Neutrophil (primary cell): ENCODE measurements around the gene RAP1GAP2.
"Not testable (repeated sequence)": the region's sequence is repeated elsewhere in the genome, so short reads cannot be mapped to it uniquely, and the experiment has no call there.

Source experiments
- H3K27ac ChIP-seq: fragments of 200-600 bp; sonication (generic); 2 replicates; pipeline ENCODE4 v1.5.1; 2016; ENCODE audit warnings: mild to moderate bottlenecking, moderate library complexity
- H3K27me3 ChIP-seq: fragments of 200-600 bp; sonication (generic); 2 replicates; pipeline ENCODE4 v1.6.0; 2016; ENCODE audit warnings: mild to moderate bottlenecking
- H3K36me3 ChIP-seq: fragments of 200-600 bp; sonication (generic); 2 replicates; pipeline ENCODE4 v1.5.1; 2017
- H3K4me1 ChIP-seq, 2 experiments: fragments of 200-600 bp in 1 of 2; sonication (generic) in 1 of 2; 1 replicate in 1 of 2; 2 replicates in 1 of 2; pipeline versions ENCODE4 v1.5.1 to v1.6.1; 2013 to 2016; ENCODE audit warnings: low read depth in 1 of 2, low read length in 1 of 2, mild to moderate bottlenecking in 1 of 2, moderate library complexity in 1 of 2; ENCODE audit not compliant: control insufficient read depth in 1 of 2, insufficient read depth in 1 of 2
- H3K4me3 ChIP-seq, 2 experiments: fragments of 200-600 bp in 1 of 2; sonication (generic) in 1 of 2; 1 replicate in 1 of 2; 2 replicates in 1 of 2; pipeline ENCODE4 v1.5.1; 2013 to 2016; ENCODE audit warnings: low read depth in 1 of 2, low read length in 1 of 2, mild to moderate bottlenecking in 1 of 2, moderate library complexity in 1 of 2
- H3K9me3 ChIP-seq: fragments of 200-600 bp; sonication (generic); 2 replicates; pipeline ENCODE4 v1.5.1; 2016
- TF ChIP-seq, protein P1 (sequence below): fragments of 200-600 bp; sonication (generic); IDR thresholded peaks from 2 replicates; pipeline ENCODE4 v1.5.1; 2016; ENCODE audit warnings: antibody characterized with exemption

RAP1GAP2 gene

DNA sequence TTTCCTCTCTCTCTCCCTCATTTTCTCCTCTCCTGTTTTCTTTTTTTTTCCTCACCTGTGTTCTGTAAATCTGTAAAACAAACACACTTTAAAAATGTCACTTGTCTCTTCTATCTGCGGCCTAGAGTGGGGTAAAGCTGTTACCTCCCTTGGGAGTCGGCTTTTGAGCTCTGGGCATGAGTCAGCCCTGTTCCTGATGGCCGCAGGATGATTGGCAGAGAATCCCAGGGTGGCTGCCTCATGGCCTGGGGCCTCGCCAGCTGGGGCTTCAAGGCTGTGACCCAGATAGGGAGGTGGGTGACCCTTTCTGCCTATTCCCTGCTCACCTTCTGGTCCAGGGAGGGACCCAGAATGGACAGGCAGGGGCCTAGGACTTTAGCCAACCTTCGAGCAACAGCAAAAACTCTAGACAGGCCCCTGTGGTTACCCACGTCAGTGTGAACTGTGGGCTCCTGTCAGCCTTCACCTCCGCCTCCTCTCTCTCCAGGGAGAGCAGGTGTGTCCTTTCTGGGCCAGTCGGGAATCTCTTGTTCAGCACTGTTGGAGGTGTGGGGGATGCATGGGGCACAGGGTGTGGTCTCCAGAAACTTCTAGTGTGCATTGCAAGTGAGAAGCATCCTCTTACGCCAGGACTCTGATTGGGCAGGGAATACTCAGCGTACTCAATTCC lies 87.4 kb downstream of the RAP1GAP2 start:
- H3K27ac ChIP-seq, result no peak overlapping the region
- TF ChIP-seq, protein P1, sequence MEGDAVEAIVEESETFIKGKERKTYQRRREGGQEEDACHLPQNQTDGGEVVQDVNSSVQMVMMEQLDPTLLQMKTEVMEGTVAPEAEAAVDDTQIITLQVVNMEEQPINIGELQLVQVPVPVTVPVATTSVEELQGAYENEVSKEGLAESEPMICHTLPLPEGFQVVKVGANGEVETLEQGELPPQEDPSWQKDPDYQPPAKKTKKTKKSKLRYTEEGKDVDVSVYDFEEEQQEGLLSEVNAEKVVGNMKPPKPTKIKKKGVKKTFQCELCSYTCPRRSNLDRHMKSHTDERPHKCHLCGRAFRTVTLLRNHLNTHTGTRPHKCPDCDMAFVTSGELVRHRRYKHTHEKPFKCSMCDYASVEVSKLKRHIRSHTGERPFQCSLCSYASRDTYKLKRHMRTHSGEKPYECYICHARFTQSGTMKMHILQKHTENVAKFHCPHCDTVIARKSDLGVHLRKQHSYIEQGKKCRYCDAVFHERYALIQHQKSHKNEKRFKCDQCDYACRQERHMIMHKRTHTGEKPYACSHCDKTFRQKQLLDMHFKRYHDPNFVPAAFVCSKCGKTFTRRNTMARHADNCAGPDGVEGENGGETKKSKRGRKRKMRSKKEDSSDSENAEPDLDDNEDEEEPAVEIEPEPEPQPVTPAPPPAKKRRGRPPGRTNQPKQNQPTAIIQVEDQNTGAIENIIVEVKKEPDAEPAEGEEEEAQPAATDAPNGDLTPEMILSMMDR, result no peak
- no peaks in the 10 kb centered on the region for H3K4me1 ChIP-seq
- H3K4me3 ChIP-seq, result no peak overlapping the region
- H3K36me3 ChIP-seq, result peaks cover 8% of the 10 kb centered on the region
- no peaks in the 10 kb centered on the region for H3K9me3 ChIP-seq
- H3K27me3 ChIP-seq, result no peaks in the 10 kb centered on the region

DNA sequence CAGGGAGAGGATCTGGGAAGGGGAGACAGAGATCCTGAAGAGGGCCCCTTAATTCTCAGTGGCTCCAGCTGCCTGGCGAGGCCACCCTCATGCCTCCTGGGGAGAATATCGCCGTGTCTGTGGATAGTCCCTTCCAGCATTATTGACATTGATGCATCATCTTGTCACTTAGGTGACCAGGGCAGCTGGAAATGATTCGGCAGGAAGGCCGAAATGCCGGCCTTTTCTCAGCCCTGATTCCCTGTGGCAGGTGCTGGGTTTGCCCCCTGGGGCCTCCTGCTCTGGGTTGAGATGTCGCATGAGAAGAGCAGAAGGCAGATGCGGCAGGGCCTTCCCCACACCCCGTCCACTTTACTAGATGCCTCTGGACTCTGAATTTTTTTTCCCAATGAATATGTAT lies 89.5 kb downstream of the RAP1GAP2 start:
- Histone ChIP-seq H3K27ac (no peak overlapping the region), H3K27me3 (no peaks in the 10 kb centered on the region), H3K4me3 (no peak overlapping the region), H3K36me3 (peaks cover 13% of the 10 kb centered on the region), H3K9me3 (no peaks in the 10 kb centered on the region), H3K4me1 (peaks cover 0 to 3% of the 10 kb centered on the region in 2 experiments)
- TF ChIP-seq, protein P1, result no peak

DNA sequence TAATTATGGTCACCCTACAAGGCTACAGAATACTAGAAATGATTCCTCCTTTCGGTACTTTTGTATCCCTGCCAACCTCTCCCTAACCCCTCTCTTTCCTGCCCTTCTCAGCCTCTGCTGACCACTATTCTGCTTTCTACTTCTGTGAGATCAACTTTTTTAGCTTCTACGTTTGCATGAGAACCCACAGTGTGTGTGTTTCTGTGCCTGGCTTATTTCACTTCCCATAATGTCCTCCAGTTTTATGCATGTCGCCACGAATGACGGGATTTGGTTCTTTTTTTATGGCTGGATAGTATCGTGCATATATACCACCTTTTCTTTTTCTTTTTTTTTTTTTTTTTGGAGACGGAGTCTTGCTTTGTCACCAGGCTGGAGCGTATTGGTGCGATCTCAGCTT lies 92.1 kb downstream of the RAP1GAP2 start:
- Histone ChIP-seq H3K36me3 (peaks cover 22% of the 10 kb centered on the region), H3K4me1 (peaks cover 0 to 3% of the 10 kb centered on the region in 2 experiments), H3K27ac (no peak overlapping the region), H3K27me3 (no peaks in the 10 kb centered on the region), H3K9me3 (no peaks in the 10 kb centered on the region), H3K4me3 (no peak overlapping the region)
- TF ChIP-seq, protein P1, result no peak

DNA sequence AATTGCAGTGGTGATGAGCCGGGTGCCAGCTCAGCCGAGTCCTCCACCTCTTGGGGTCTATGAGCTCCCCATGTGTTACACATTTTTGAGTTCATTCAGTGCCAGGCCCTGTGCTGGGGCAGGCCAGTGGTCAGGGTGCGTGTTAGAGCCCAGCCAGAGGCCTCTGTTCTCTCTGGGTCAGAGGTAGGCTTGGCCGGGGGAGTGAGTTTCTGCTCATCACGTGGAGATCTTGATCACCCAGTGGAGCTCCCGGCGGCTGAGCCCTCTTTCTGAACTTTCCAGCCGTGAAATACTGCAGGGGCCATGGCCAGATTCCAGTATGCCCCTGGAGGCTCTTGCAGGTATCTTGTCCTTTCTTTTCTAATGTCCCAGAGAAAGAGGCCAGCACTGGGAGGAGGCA lies 93.0 kb downstream of the RAP1GAP2 start:
- H3K4me3 ChIP-seq, result no peak overlapping the region

DNA sequence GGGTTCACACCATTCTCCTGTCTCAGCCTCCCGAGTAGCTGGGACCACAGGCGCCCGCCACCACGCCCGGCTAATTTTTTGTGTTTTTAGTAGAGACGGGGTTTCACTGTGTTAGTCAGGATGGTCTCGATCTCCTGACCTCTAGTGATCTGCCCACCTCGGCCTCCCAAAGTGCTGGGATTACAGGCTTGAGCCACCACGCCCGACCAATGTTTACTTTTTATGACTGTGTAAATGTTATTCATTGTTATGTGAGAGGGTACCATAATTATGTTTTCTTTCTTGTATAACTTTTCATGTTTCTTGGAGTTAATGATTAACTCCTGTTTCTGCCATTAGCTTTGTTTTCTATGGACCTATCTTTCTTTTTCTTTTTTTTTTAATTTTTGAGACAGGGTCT lies 94.5 kb downstream of the RAP1GAP2 start:
- H3K27me3 ChIP-seq, H3K9me3 ChIP-seq, H3K4me1 ChIP-seq, H3K4me3 ChIP-seq, H3K27ac ChIP-seq: not testable (repeated sequence)
- H3K36me3 ChIP-seq, result peaks cover 19% of the 10 kb centered on the region

More for the DNA sequence above, 93.0 kb downstream of the RAP1GAP2 start:
- H3K27ac ChIP-seq, result no peak overlapping the region
- H3K27me3 ChIP-seq, result no peaks in the 10 kb centered on the region
- peaks cover 0 to 3% of the 10 kb centered on the region in 2 experiments for H3K4me1 ChIP-seq
- H3K9me3 ChIP-seq, result no peaks in the 10 kb centered on the region
- H3K36me3 ChIP-seq, result peaks cover 27% of the 10 kb centered on the region
- TF ChIP-seq, protein P1, result no peak

DNA sequence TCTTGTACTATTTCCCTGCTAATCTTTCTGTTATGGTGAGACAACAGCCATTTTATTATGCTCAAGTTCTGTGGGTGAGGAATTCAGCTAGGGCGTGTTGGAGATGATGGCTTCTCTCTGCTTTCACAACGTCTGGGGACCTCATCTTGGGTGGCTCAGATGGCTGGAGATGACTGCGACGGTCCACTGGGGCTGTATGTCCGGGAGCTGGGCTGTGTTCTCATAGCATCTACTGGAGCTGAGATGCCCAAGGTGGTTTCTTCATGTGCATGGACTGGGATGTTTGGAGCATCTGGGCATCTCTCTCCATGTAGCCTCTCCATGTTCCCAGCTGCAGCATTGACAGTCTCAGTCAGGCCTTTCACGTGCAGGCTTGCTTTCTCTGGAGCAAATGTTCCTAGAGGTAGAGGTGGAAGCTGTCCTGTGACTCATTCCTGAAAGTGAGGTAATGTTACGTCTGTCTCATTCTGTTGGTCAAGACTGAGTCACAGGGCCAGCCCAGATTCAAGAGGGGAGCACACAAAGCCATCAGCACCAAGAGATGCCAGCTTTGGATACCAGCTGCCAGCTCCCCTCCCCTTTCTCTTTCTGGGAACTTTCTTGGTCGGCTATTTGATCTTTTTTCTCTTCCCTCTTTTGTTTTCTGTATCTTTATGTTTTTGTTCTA lies 96.2 kb downstream of the RAP1GAP2 start:
- H3K27ac ChIP-seq, result no peak overlapping the region
- no peak overlapping the region for H3K4me3 ChIP-seq
- H3K36me3 ChIP-seq, result peaks cover 28% of the 10 kb centered on the region
- TF ChIP-seq, protein P1, result no peak
- no peaks in the 10 kb centered on the region for H3K9me3 ChIP-seq
- H3K4me1 ChIP-seq, result peaks cover 0 to 3% of the 10 kb centered on the region in 2 experiments
- no peaks in the 10 kb centered on the region for H3K27me3 ChIP-seq
